SK-N-SH (cell line): ENCODE data around the gene SPRY1.

Experiments used
- GABPA ChIP-seq: IDR thresholded peaks from 2 replicates; pipeline ENCODE4 v1.4.0; 2012; ENCODE audit warnings: low read depth, mild to moderate bottlenecking
- POLR2AphosphoS5 ChIP-seq: IDR thresholded peaks from 2 replicates; pipeline ENCODE4 v1.6.1; 2012; ENCODE audit warnings: low read depth, low read length
- RAD21 ChIP-seq: IDR thresholded peaks from 2 replicates; pipeline ENCODE4 v1.6.1; 2012; ENCODE audit warnings: mild to moderate bottlenecking, low read length
- RCOR1 ChIP-seq: fragments of 150-350 bp; IDR thresholded peaks from 2 replicates; pipeline ENCODE4 v1.6.1; 2017; ENCODE audit warnings: antibody characterized with exemption, low read length
- SMC3 ChIP-seq: IDR thresholded peaks from 2 replicates; pipeline ENCODE4 v1.6.1; 2012; ENCODE audit warnings: low read depth, low read length, improper control_type of control experiment
- TEAD4 ChIP-seq: IDR thresholded peaks from 2 replicates; pipeline ENCODE4 v1.4.0; 2012; ENCODE audit warnings: mild to moderate bottlenecking, borderline replicate concordance; ENCODE audit not compliant: insufficient read depth
- TF ChIP-seq, protein P1 (sequence below): fragments of 200-600 bp; sonication (generic); IDR thresholded peaks from 2 replicates; pipeline ENCODE4 v1.6.1; 2017; ENCODE audit warnings: antibody characterized with exemption, mild to moderate bottlenecking, moderate library complexity
- TF ChIP-seq, protein P2 (sequence below): IDR thresholded peaks from 2 replicates; pipeline ENCODE4 v1.4.0; 2012; ENCODE audit warnings: low read depth

DNA sequence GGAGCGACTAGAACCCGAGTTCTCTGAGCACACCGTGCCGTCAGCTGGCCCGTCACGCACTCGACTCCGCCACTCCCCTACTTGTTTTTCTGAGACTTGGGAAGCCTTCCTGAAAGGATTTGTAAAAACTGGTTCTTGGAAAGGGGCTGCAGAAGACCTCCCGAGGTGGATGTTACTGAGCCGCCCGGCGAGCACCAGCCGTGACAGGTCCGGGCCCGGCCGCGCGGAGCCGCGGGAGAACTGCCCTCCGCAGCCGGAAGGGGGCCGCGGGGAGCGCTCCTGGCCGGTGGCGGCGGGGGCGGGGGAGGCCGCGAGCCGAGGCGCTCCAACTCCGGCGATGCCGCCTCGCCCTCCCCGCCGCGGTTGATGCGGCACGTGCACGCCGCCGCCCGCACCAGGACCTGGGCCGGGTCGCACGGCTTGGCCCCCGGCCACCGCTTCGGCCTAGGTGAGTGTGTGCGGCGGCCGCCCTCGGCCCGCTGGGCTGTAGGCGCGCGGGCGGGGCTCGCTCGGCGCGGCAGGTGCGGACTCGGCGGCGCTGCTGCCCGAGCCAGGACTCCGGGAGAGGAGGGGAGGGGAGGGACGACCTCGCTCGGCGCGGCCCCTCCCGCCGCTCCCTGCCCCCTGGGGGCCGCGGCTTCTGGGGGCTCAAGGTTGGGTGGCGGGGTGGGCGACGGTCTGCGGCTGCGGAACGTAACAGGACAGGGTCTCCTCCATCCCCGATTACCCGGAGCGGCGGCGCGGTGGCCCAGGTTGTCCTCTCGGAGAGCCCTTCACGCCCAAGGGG is 1.7 kb downstream of the SPRY1 start:
- TF ChIP-seq, protein P1, sequence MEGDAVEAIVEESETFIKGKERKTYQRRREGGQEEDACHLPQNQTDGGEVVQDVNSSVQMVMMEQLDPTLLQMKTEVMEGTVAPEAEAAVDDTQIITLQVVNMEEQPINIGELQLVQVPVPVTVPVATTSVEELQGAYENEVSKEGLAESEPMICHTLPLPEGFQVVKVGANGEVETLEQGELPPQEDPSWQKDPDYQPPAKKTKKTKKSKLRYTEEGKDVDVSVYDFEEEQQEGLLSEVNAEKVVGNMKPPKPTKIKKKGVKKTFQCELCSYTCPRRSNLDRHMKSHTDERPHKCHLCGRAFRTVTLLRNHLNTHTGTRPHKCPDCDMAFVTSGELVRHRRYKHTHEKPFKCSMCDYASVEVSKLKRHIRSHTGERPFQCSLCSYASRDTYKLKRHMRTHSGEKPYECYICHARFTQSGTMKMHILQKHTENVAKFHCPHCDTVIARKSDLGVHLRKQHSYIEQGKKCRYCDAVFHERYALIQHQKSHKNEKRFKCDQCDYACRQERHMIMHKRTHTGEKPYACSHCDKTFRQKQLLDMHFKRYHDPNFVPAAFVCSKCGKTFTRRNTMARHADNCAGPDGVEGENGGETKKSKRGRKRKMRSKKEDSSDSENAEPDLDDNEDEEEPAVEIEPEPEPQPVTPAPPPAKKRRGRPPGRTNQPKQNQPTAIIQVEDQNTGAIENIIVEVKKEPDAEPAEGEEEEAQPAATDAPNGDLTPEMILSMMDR, result peak; percentile 41
- TF ChIP-seq POLR2AphosphoS5 (no peak), RAD21 (peak; percentile 29), RCOR1 (no peak), GABPA (no peak), SMC3 (no peak), TEAD4 (no peak)
- TF ChIP-seq, protein P2, sequence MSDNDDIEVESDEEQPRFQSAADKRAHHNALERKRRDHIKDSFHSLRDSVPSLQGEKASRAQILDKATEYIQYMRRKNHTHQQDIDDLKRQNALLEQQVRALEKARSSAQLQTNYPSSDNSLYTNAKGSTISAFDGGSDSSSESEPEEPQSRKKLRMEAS, result no peak; the same call in none of the 2 replicates
